Thymus (tissue), 11 donors: Measurements from ENCODE around the gene CASTOR2. TPM values are rescaled to one million over a fixed set of nuclear protein-coding genes. Genes with fewer than 3 reads are reported as not detected.
"Not testable (repeated sequence)": the region's sequence is repeated elsewhere in the genome, so short reads cannot be mapped to it uniquely, and the experiment has no call there.

Experiments
- DNase-seq, 9 donors: peaks; one replicate each; pipeline ENCODE4 v3.0.0-alpha.2; 2013; ENCODE audit warnings: low spot score in 9 of 9, low read depth in 6 of 9, missing footprints in 1 of 9
- H3K27ac ChIP-seq, 2 donors: one replicate each; pipeline ENCODE4 v1.5.1; 2013; ENCODE audit warnings: control low read depth in 1 of 2, low read depth in 1 of 2, low read length in 1 of 2, mild to moderate bottlenecking in 1 of 2, moderate library complexity in 1 of 2
- H3K27me3 ChIP-seq, 2 donors: one replicate each; pipeline ENCODE4 v1.5.1; 2013; ENCODE audit warnings: low read length in 1 of 2; ENCODE audit not compliant: control insufficient read depth in 2 of 2, insufficient read depth in 1 of 2
- H3K36me3 ChIP-seq, 2 donors: one replicate each; pipeline ENCODE4 v1.5.1; 2013; ENCODE audit warnings: low read length in 1 of 2, mild to moderate bottlenecking in 1 of 2, moderate library complexity in 1 of 2; ENCODE audit not compliant: control insufficient read depth in 2 of 2, insufficient read depth in 2 of 2
- H3K4me1 ChIP-seq, 2 donors: one replicate each; pipeline ENCODE4 v1.5.1; 2013; ENCODE audit warnings: low read length in 2 of 2; ENCODE audit not compliant: control insufficient read depth in 2 of 2, insufficient read depth in 2 of 2
- H3K4me3 ChIP-seq, 2 donors: one replicate each; pipeline ENCODE4 v1.5.1; 2013; ENCODE audit warnings: low read length in 2 of 2, control low read depth in 1 of 2, mild to moderate bottlenecking in 1 of 2
- H3K9me3 ChIP-seq, 2 donors: one replicate each; pipeline ENCODE4 v1.5.1; 2013; ENCODE audit warnings: low read length in 1 of 2, mild to moderate bottlenecking in 1 of 2; ENCODE audit not compliant: control insufficient read depth in 2 of 2, insufficient read depth in 1 of 2
- WGBS: extraction: QIAGEN DNeasy Blood & Tissue Kit; methylation state at CpG from one replicate; pipeline ENCODE4 v1.1.7; 2013; 5-methylcytosine and 5-hydroxymethylcytosine counted together
- polyA plus RNA-seq: library from polyadenylated mRNA; stranded (reverse); fragments of 200-250 nt; gene quantifications from one replicate; pipeline ENCODE4 v1.2.3, GENCODE V29; 2013
- total RNA-seq: library from RNA; stranded (reverse); fragments of 120-200 nt; gene quantifications from one replicate; pipeline ENCODE4 v1.2.4, GENCODE V29; 2013
- donor health status: healthy.

The CASTOR2 gene
- total and polyA plus RNA-seq, 2 donors, result 1.7 to 2.5 TPM

- H3K36me3 ChIP-seq, H3K27ac ChIP-seq, H3K9me3 ChIP-seq, DNase-seq, H3K4me1 ChIP-seq, H3K27me3 ChIP-seq, H3K4me3 ChIP-seq: not testable (repeated sequence)
- WGBS, result no CpG with 5 or more reads among the region's 3 CpGs
Observed at GRCh38 chr7:74947741-74948140, 16.8 kb upstream of the CASTOR2 start.

DNA sequence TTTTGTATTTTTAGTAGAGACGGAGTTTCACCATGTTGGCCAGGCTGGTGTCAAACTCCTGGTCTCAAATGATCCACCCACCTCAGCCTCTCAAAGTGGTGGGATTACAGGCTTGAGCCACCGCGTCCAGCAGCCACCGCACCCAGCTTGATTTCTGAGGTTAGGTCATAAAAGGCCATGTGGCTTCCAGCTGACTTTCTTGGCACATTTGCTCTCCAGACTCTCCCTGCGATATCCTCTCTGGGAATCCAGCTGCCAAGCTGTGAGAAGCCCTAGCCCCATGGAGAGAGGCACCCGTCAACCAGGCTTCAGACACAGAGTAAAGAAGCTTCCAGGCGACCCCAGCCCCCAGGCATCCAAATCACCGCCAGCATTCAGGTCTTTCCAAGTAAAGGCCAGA is 10.7 kb upstream of the CASTOR2 start:
- not testable (repeated sequence) for H3K27ac ChIP-seq, H3K4me3 ChIP-seq, H3K9me3 ChIP-seq, H3K4me1 ChIP-seq, DNase-seq, H3K36me3 ChIP-seq, H3K27me3 ChIP-seq
- no CpG with 5 or more reads among the region's 8 CpGs for WGBS

DNA sequence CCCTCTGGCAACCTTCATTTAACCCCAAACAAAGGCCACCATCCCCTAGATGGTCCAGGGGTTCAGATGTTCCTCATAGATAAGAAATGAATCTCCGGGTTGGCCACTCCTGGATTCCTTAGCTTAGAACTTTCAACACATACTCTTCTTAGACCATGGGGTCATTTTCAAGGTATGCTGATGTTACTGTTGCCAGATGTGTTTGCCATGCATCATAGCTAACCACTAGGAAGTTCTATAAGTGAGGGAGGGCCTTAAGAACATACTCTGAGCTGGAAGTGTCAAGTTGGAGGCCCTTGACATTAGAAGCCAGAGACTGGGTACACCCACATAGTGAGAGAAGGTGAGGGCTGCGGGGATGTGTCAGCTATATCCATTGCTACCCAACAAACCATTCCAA is 6.2 kb upstream of the CASTOR2 start:
- no CpG with 5 or more reads among the region's 2 CpGs for WGBS
- H3K27me3 ChIP-seq, H3K9me3 ChIP-seq, DNase-seq, H3K36me3 ChIP-seq, H3K4me1 ChIP-seq, H3K4me3 ChIP-seq, H3K27ac ChIP-seq: not testable (repeated sequence)

DNA sequence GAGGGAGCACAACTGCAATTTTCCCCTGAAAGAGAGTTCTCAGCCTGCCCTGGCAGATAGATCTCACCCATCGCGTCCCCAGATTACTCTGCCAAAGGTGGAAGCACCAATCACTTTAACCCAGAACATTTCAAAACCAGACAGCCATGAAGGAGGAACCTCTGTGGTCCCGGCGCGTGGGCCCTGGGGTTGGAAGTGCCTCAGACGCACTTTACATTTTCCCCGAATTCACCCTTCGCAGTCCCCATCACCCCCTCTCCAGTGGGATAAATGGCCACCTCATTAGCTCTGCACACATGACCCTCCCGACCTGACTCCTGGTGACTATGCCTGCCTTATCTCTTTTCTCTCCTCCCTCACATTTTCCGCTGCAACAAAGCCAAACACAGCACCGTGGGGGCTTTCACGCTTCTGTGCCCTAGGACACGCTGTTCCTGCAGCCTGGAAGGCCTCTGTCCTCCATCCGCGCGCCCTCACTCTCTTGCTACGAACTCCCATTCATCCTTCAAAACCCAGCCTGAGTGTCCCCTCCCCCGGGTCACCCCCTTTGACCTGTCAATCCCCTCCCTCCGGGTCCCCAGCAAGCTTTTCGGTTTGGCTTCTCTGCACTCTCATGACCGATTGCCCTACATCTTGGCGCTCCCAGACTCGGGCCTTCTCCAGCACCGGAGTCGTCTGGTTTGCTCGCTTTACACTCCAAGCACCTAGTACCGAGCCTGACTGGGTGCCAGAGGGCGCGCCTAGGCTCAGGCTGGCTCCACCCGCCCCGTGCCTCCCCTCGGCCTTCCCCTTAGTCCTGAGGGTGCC is 598 bp upstream of the CASTOR2 start:
- H3K9me3 ChIP-seq, H3K27ac ChIP-seq, DNase-seq: not testable (repeated sequence)

DNA sequence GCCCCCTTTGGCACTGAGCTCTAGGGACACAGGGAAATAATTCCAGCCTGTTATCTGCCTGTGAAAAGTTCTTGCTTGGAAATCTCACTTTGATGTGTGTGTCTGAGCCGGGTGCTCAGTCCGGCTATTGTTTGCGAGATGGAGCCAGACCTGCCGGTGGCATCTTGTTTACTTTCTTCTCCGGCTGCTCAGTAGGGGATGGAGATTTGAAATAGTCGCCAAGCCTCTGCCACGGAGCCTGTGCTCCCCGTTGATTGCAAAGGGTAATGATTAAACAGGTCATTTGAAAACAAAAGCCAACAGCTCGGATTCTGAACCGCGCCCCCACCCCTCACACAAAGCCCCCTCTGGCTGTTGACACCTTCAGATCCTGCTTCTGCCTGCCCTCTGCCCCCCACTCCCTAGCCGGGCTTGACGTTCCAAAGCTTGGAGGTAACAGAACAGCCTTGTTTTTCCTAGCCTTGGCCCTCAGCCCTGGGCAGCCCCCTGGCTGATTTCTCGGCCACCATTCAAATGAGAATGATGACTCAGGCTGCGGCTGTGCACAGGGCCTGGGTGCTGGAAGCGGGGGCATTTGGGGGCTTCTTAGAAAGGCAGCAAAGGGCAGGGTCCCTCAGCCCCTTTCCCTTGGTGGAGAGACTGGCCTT is 1.8 kb downstream of the CASTOR2 start:
- not testable (repeated sequence) for H3K27ac ChIP-seq, DNase-seq
- no CpG with 5 or more reads among the region's 16 CpGs for WGBS

More for the DNA sequence above, 598 bp upstream of the CASTOR2 start:
- not testable (repeated sequence) for H3K27me3 ChIP-seq, H3K4me1 ChIP-seq, H3K36me3 ChIP-seq
- 64% methylated on average over 21 of the region's 32 CpGs for WGBS
- H3K4me3 ChIP-seq, result peak overlapping the region in 1 of 2 donors; percentile 22

DNA sequence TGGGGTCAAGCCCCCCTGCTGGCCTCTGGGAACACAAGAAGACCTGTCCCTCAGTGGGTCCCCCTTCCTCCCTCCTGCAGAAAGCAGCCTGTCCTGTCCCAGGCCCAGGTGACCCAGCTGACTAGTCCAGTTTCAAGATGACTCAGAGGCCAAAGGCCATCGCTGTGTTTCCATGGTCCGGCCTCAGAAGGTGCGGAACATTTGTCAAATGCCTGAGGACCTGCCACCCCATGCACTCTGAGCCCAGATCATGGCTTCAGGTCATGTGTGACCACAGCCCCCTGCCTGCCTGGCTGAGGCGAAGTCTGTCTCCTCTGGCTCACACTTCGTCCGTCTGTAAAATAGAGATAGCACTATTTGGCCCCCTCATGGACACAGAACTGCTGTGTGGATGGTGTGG is 2.4 kb downstream of the CASTOR2 start:
- WGBS, result 95% methylated on average over 3 of the region's 6 CpGs
- H3K4me3 ChIP-seq, DNase-seq, H3K4me1 ChIP-seq, H3K36me3 ChIP-seq, H3K27me3 ChIP-seq, H3K27ac ChIP-seq, H3K9me3 ChIP-seq: not testable (repeated sequence)

More for the DNA sequence above, 1.8 kb downstream of the CASTOR2 start:
- not testable (repeated sequence) for H3K4me1 ChIP-seq, H3K27me3 ChIP-seq, H3K9me3 ChIP-seq, H3K36me3 ChIP-seq, H3K4me3 ChIP-seq

DNA sequence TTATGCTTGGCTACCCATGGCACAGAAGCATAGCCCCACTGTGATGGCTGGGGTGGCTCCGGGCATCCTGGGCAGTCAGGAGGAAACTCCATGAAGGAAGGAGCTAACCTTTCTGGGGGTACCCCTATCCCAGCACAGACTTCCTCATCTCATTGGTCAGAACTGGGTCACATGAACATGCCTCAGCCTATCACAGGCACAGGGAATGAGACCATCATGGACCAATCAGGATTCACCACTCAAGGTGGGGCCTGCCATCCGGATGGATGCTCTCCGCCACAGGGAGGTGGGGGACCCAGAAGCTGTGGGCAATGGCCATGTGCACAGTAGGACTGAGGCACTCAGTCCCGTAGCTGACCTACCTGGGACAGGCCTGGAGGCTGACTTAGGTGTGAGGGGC is 6.9 kb downstream of the CASTOR2 start:
- H3K27me3 ChIP-seq, H3K27ac ChIP-seq, H3K4me3 ChIP-seq, H3K36me3 ChIP-seq, H3K9me3 ChIP-seq, DNase-seq, H3K4me1 ChIP-seq: not testable (repeated sequence)
- WGBS, result no CpG with 5 or more reads among the region's 4 CpGs

DNA sequence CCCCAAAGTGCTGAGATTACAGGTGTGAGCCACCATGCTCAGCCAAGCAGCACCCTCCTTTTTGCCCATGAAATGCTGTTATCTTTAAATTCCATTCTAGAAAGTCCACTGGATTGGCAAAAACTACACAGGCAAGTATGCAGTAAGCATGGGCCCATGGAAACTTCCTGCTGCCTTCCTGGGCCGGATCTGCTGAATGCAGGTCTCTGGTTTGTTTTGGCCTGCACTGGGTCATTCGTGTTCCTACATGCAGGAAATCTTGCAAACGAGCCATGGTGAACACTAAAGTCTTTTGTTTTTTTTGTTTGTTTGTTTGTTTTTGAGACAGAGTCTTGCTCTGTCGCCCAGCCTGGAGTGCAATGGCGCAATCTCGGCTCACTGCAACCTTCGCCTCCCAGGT is 7.9 kb downstream of the CASTOR2 start:
- H3K27me3 ChIP-seq, H3K36me3 ChIP-seq, H3K9me3 ChIP-seq, H3K4me3 ChIP-seq, H3K27ac ChIP-seq, H3K4me1 ChIP-seq, DNase-seq: not testable (repeated sequence)
- 96% methylated on average over 6 of the region's 7 CpGs for WGBS

GRCh38 chr7:74975959-74976358 is 11.5 kb downstream of the CASTOR2 start:
- not testable (repeated sequence) for DNase-seq, H3K27me3 ChIP-seq, H3K4me3 ChIP-seq, H3K9me3 ChIP-seq, H3K4me1 ChIP-seq, H3K36me3 ChIP-seq, H3K27ac ChIP-seq
- 98% methylated on average over 3 of the region's 7 CpGs for whole genome bisulfite sequencing
